Activated T-helper 2 cell treated with anti-CD3 and anti-CD28 coated beads, Interferon-gamma antibody, Interleukin-2, Interleukin-4, amounts not matched to agents 10 μg/mL and 5 μg/mL and 100 μg/mL, durations not matched to agents 14 hours and 24 hours and 36 hours (primary cell): ENCODE measurements around the gene MRPL21. TPM values are rescaled to one million over a fixed set of nuclear protein-coding genes. Genes with fewer than 3 reads are reported as not detected.

ENCODE experiments used
- DNase-seq: peaks from one replicate; pipeline ENCODE4 v3.0.0; 2021; ENCODE audit warnings: low spot score
- H3K27ac Mint-ChIP-seq: one replicate; pipeline ENCODE4 v1.8.0; 2021; ENCODE audit warnings: mixed read lengths
- H3K27me3 Mint-ChIP-seq: one replicate; pipeline ENCODE4 v1.8.0; 2021; ENCODE audit warnings: low read depth, mixed read lengths
- H3K36me3 Mint-ChIP-seq: one replicate; pipeline ENCODE4 v1.8.0; 2021; ENCODE audit warnings: low read depth, mixed read lengths
- H3K4me1 Mint-ChIP-seq: one replicate; pipeline ENCODE4 v1.8.0; 2021; ENCODE audit warnings: low read depth, mixed read lengths
- H3K4me3 Mint-ChIP-seq: one replicate; pipeline ENCODE4 v1.8.0; 2021; ENCODE audit warnings: low read depth, mild to moderate bottlenecking, moderate library complexity, mixed read lengths
- H3K9me3 Mint-ChIP-seq: one replicate; pipeline ENCODE4 v1.8.0; 2021; ENCODE audit warnings: mixed read lengths
- intact Hi-C: fragments of 100-400 bp; cut with micrococcal nuclease; formaldehyde crosslinking; loops from one replicate; pipeline ENCODE4 v1.15.1; 2023
- total RNA-seq: library from RNA; stranded (reverse); gene quantifications from 2 replicates; pipeline ENCODE4 v1.2.3, GENCODE V29; 2022

Gene MRPL21
- total RNA-seq, 1 donor from 2014 or later, result 106 TPM

GRCh38 chr11:68932358-68932757, 28.7 kb upstream of the MRPL21 start:
- Mint-ChIP-seq H3K27ac (no peak overlapping the region), H3K4me1 (no peaks in the 10 kb centered on the region), H3K36me3 (peaks cover 30% of the 10 kb centered on the region), H3K4me3 (no peak overlapping the region), H3K9me3 (no peaks in the 10 kb centered on the region), H3K27me3 (no peaks in the 10 kb centered on the region)
- intact Hi-C loops, result no loop called here
- no peak for DNase-seq

GRCh38 chr11:68931911-68932310, 28.3 kb upstream of the MRPL21 start:
- no peak for DNase-seq
- intact Hi-C loops, result no loop called here
- H3K9me3 Mint-ChIP-seq, result peaks cover 3% of the 10 kb centered on the region
- no peak overlapping the region for H3K4me3 Mint-ChIP-seq
- no peaks in the 10 kb centered on the region for H3K4me1 Mint-ChIP-seq
- no peaks in the 10 kb centered on the region for H3K27me3 Mint-ChIP-seq
- H3K36me3 Mint-ChIP-seq, result peaks cover 35% of the 10 kb centered on the region
- H3K27ac Mint-ChIP-seq, result no peak overlapping the region

- Mint-ChIP-seq H3K4me3 (no peak overlapping the region), H3K4me1 (no peaks in the 10 kb centered on the region), H3K9me3 (peaks cover 3% of the 10 kb centered on the region), H3K36me3 (peaks cover 42% of the 10 kb centered on the region), H3K27me3 (no peaks in the 10 kb centered on the region), H3K27ac (no peak overlapping the region)
- DNase-seq, result no peak
- intact Hi-C loops, result no loop called here
Measured at GRCh38 chr11:68930991-68931855, 27.6 kb upstream of the MRPL21 start.

- no peaks in the 10 kb centered on the region for H3K4me1 Mint-ChIP-seq
Measured at GRCh38 chr11:68929706-68930570, 26.3 kb upstream of the MRPL21 start.

DNA sequence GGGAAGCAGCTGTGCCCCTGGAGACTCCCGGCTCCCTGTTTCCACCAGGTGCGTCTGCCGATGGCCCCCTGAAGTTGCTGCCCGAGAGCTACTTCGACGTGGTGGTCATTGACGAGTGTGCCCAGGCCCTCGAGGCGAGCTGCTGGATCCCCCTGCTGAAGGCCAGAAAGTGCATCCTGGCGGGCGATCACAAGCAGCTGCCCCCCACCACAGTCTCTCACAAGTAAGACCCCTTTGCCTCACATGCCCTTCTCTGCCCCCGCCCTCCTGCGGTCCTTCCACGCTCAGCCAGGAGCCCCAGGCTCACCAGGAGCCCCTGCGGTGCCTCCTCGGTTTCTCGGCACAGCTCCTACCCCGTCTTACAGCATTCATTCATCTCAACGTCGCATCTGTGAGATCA, 25.5 kb upstream of the MRPL21 start:
- intact Hi-C loops, result no loop called here
- Mint-ChIP-seq H3K27me3 (no peaks in the 10 kb centered on the region), H3K4me3 (no peak overlapping the region), H3K4me1 (no peaks in the 10 kb centered on the region), H3K9me3 (peaks cover 18% of the 10 kb centered on the region), H3K27ac (no peak overlapping the region), H3K36me3 (peaks cover 62% of the 10 kb centered on the region)
- no peak for DNase-seq

More at GRCh38 chr11:68929706-68930570, 26.3 kb upstream of the MRPL21 start:
- intact Hi-C loops, result no loop called here
- Mint-ChIP-seq H3K27ac (no peak overlapping the region), H3K9me3 (peaks cover 11% of the 10 kb centered on the region), H3K4me3 (no peak overlapping the region), H3K36me3 (peaks cover 54% of the 10 kb centered on the region), H3K27me3 (no peaks in the 10 kb centered on the region)
- DNase-seq, result no peak

- intact Hi-C loops, result no loop called here
- no peak overlapping the region for H3K27ac Mint-ChIP-seq
- H3K4me1 Mint-ChIP-seq, result no peaks in the 10 kb centered on the region
- no peak overlapping the region for H3K4me3 Mint-ChIP-seq
- peaks cover 71% of the 10 kb centered on the region for H3K36me3 Mint-ChIP-seq
- no peaks in the 10 kb centered on the region for H3K27me3 Mint-ChIP-seq
- H3K9me3 Mint-ChIP-seq, result peaks cover 25% of the 10 kb centered on the region
- no peak for DNase-seq
Measured at GRCh38 chr11:68928136-68928880, 24.7 kb upstream of the MRPL21 start.

- Mint-ChIP-seq H3K27ac (no peak overlapping the region), H3K4me1 (no peaks in the 10 kb centered on the region)
Measured at GRCh38 chr11:68927280-68928135, 23.9 kb upstream of the MRPL21 start.

GRCh38 chr11:68925611-68926010, 22.0 kb upstream of the MRPL21 start:
- intact Hi-C loops, result no loop called here
- Mint-ChIP-seq H3K4me1 (no peaks in the 10 kb centered on the region), H3K27me3 (no peaks in the 10 kb centered on the region), H3K27ac (no peak overlapping the region), H3K4me3 (no peak overlapping the region), H3K36me3 (peaks cover 96% of the 10 kb centered on the region), H3K9me3 (peaks cover 25% of the 10 kb centered on the region)
- no peak for DNase-seq

More at GRCh38 chr11:68927280-68928135, 23.9 kb upstream of the MRPL21 start:
- Mint-ChIP-seq H3K9me3 (peaks cover 25% of the 10 kb centered on the region), H3K27me3 (no peaks in the 10 kb centered on the region), H3K4me3 (no peak overlapping the region), H3K36me3 (peaks cover 79% of the 10 kb centered on the region)
- intact Hi-C loops, result no loop called here
- no peak for DNase-seq

DNA sequence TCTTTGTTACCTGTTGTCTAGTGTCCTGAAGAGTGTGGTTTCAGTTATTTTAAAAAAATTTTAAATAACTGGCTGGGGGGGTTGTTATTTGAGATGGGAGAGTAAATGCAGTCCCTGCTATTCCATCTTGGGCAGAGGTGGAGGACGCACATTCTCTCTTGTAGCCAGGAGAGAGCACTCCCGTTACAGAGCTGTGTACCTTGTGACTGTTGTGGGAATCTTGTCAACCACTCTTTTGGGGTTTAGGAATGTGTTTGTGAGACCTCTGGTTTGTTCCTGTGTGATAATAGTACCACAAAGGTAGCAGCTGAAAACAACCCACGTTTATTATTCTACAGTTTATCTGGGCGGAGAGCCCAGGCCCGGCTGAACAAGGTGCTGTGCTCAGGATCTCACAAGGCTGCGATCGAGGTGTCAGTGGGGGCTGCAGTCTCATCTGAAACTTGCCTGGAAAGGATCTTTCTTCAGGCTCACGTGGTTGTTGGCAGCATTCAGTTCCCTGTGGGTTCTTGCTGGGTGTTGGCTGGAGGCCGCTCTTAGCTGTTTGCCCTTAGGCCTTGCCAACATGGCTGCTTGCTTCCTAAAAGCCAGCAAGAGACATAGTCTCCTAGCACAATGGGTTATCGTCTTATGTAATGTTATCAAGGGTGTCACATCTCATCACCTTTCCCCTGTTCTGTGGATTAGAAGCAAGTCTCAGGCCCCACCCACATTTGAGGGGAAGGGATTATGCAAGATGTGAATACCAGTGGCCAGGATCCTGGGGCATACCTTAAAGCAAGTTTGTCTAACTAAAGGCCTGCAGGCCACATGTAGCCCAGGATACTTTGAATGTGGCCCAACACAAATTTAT, 20.7 kb upstream of the MRPL21 start:
- no peak for DNase-seq
- Mint-ChIP-seq H3K4me1 (no peaks in the 10 kb centered on the region), H3K27me3 (no peaks in the 10 kb centered on the region), H3K9me3 (peaks cover 25% of the 10 kb centered on the region), H3K4me3 (no peak overlapping the region), H3K27ac (no peak overlapping the region), H3K36me3 (peaks cover 96% of the 10 kb centered on the region)
- intact Hi-C loops, result no loop called here

DNA sequence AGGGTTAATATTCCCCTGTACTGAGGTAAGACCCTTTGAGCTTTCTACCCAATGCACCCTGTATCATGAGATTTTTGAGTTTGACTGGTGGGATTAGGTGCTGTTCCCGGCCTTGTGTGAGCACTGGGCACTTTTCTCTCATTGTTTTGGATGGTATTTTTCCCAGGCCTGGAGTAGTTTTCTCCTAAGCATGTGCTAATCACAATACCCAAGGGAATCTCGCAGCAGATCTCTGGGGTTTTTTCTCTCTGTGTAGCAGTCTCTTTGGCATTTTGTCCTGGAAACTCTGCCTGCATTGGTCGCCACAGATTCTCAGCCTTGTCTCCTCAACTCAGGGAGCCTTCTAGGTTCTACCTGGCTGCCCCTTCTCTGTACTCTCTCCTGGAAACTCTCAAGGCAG, 20.0 kb upstream of the MRPL21 start:
- no peak overlapping the region for H3K4me3 Mint-ChIP-seq
- DNase-seq, result no peak
- intact Hi-C loops, result no loop called here
- no peaks in the 10 kb centered on the region for H3K27me3 Mint-ChIP-seq
- H3K9me3 Mint-ChIP-seq, result peaks cover 25% of the 10 kb centered on the region
- peaks cover 98% of the 10 kb centered on the region for H3K36me3 Mint-ChIP-seq
- H3K27ac Mint-ChIP-seq, result no peak overlapping the region
- H3K4me1 Mint-ChIP-seq, result no peaks in the 10 kb centered on the region

- Mint-ChIP-seq H3K4me1 (no peaks in the 10 kb centered on the region), H3K4me3 (no peak overlapping the region), H3K36me3 (peaks cover 71% of the 10 kb centered on the region), H3K27me3 (no peaks in the 10 kb centered on the region), H3K27ac (no peak overlapping the region), H3K9me3 (no peaks in the 10 kb centered on the region)
- no peak for DNase-seq
- intact Hi-C loops, result no loop called here
Measured at GRCh38 chr11:68916439-68916838, 12.8 kb upstream of the MRPL21 start.
